Measurements from ENCODE around the gene TMPRSS5.
"Not testable (repeated sequence)": the region's sequence is repeated elsewhere in the genome, so short reads cannot be mapped to it uniquely, and the experiment has no call there.

The TMPRSS5 gene

GRCh38 chr11:113677685-113678084 lies 28.4 kb downstream of the TMPRSS5 start:
- no peak overlapping the region for H3K4me3 ChIP-seq (ENCODE audit: low read length)
- TF ChIP-seq CTCF (IDR thresholded peaks at IDR 0.05; ENCODE audit: insufficient read depth, low read depth, low read length, missing control alignments) = no peak
- no peak for DNase-seq (ENCODE audit: low read depth)

- DNase-seq (ENCODE audit: low read depth) = no peak
- H3K4me3 ChIP-seq (ENCODE audit: low read length) = no peak overlapping the region
- no peak for TF ChIP-seq CTCF (IDR thresholded peaks at IDR 0.05; ENCODE audit: insufficient read depth, low read depth, low read length, missing control alignments)
These were observed 30.5 kb downstream of the TMPRSS5 start for GRCh38 chr11:113675565-113675964.

GRCh38 chr11:113675003-113675561 lies 31.0 kb downstream of the TMPRSS5 start:
- no peak overlapping the region for H3K4me3 ChIP-seq (ENCODE audit: low read length)
- TF ChIP-seq CTCF (IDR thresholded peaks at IDR 0.05; ENCODE audit: insufficient read depth, low read depth, low read length, missing control alignments) = no peak
- DNase-seq (ENCODE audit: low read depth) = peak; percentile 54

- TF ChIP-seq CTCF (IDR thresholded peaks at IDR 0.05; ENCODE audit: insufficient read depth, low read depth, low read length, missing control alignments) = no peak
- H3K4me3 ChIP-seq (ENCODE audit: low read length) = no peak overlapping the region
- no peak for DNase-seq (ENCODE audit: low read depth)
These were observed 31.8 kb downstream of the TMPRSS5 start for GRCh38 chr11:113674397-113674685.

- DNase-seq (ENCODE audit: low read depth) = no peak
- no peak overlapping the region for H3K4me3 ChIP-seq (ENCODE audit: low read length)
- TF ChIP-seq CTCF (IDR thresholded peaks at IDR 0.05; ENCODE audit: insufficient read depth, low read depth, low read length, missing control alignments) = no peak
These were observed 32.3 kb downstream of the TMPRSS5 start for GRCh38 chr11:113673550-113674396.

- not testable (repeated sequence) for DNase-seq (ENCODE audit: low read depth); H3K4me3 ChIP-seq (ENCODE audit: low read length)
These were observed 34.2 kb downstream of the TMPRSS5 start for GRCh38 chr11:113671914-113672313.

- H3K4me3 ChIP-seq (ENCODE audit: low read length) = no peak overlapping the region
- DNase-seq (ENCODE audit: low read depth) = no peak
- no peak for TF ChIP-seq CTCF (IDR thresholded peaks at IDR 0.05; ENCODE audit: insufficient read depth, low read depth, low read length, missing control alignments)
These were observed 35.3 kb downstream of the TMPRSS5 start for GRCh38 chr11:113670831-113671215.
